ENCODE measurements around the gene WDR88.

WDR88 gene

GRCh38 chr19:33124207-33125098 is 7.5 kb upstream of the WDR88 start:
- TF ChIP-seq FOXP2 (optimal IDR thresholded peaks at IDR 0.05; ENCODE audit: borderline replicate concordance, extremely low read depth, extremely low read length, insufficient read depth), result no peak
- TF ChIP-seq POLR2AphosphoS5 (IDR thresholded peaks at IDR 0.05; ENCODE audit: low read depth, low read length), result no peak

- TF ChIP-seq POLR2AphosphoS5 (IDR thresholded peaks at IDR 0.05; ENCODE audit: low read depth, low read length), result no peak
- TF ChIP-seq FOXP2 (optimal IDR thresholded peaks at IDR 0.05; ENCODE audit: borderline replicate concordance, extremely low read depth, extremely low read length, insufficient read depth), result no peak
- TF ChIP-seq SIN3A (IDR thresholded peaks at IDR 0.05; ENCODE audit: borderline replicate concordance, insufficient read depth, low read length), result no peak
- no peak for TF ChIP-seq TAF1 (IDR thresholded peaks at IDR 0.05; ENCODE audit: borderline replicate concordance, insufficient read depth, low read length)
- no peak for TF ChIP-seq REST (IDR thresholded peaks at IDR 0.05; ENCODE audit: insufficient read depth in 1 of 2, low read depth in 2 of 2, low read length in 2 of 2)
Measured at GRCh38 chr19:33125929-33126388, 6.0 kb upstream of the WDR88 start.

- no peak for TF ChIP-seq FOXP2 (optimal IDR thresholded peaks at IDR 0.05; ENCODE audit: borderline replicate concordance, extremely low read depth, extremely low read length, insufficient read depth)
- no peak for TF ChIP-seq SIN3A (IDR thresholded peaks at IDR 0.05; ENCODE audit: borderline replicate concordance, insufficient read depth, low read length)
- TF ChIP-seq REST (IDR thresholded peaks at IDR 0.05; ENCODE audit: insufficient read depth in 1 of 2, low read depth in 2 of 2, low read length in 2 of 2), result no peak
- TF ChIP-seq POLR2AphosphoS5 (IDR thresholded peaks at IDR 0.05; ENCODE audit: low read depth, low read length), result no peak
- no peak for TF ChIP-seq TAF1 (IDR thresholded peaks at IDR 0.05; ENCODE audit: borderline replicate concordance, insufficient read depth, low read length)
Measured at GRCh38 chr19:33129901-33130300, 2.0 kb upstream of the WDR88 start.

- TF ChIP-seq TAF1 (IDR thresholded peaks at IDR 0.05; ENCODE audit: borderline replicate concordance, insufficient read depth, low read length) (no peak), SIN3A (IDR thresholded peaks at IDR 0.05; ENCODE audit: borderline replicate concordance, insufficient read depth, low read length) (no peak), FOXP2 (optimal IDR thresholded peaks at IDR 0.05; ENCODE audit: borderline replicate concordance, extremely low read depth, extremely low read length, insufficient read depth) (no peak), POLR2AphosphoS5 (IDR thresholded peaks at IDR 0.05; ENCODE audit: low read depth, low read length) (no peak), REST (IDR thresholded peaks at IDR 0.05; ENCODE audit: insufficient read depth in 1 of 2, low read depth in 2 of 2, low read length in 2 of 2) (no peak)
Measured at GRCh38 chr19:33130433-33130832, 1.5 kb upstream of the WDR88 start.

GRCh38 chr19:33132425-33132824 is 511 bp downstream of the WDR88 start:
- TF ChIP-seq REST (IDR thresholded peaks at IDR 0.05; ENCODE audit: insufficient read depth in 1 of 2, low read depth in 2 of 2, low read length in 2 of 2) (no peak), SIN3A (IDR thresholded peaks at IDR 0.05; ENCODE audit: borderline replicate concordance, insufficient read depth, low read length) (no peak), FOXP2 (optimal IDR thresholded peaks at IDR 0.05; ENCODE audit: borderline replicate concordance, extremely low read depth, extremely low read length, insufficient read depth) (no peak), TAF1 (IDR thresholded peaks at IDR 0.05; ENCODE audit: borderline replicate concordance, insufficient read depth, low read length) (no peak), POLR2AphosphoS5 (IDR thresholded peaks at IDR 0.05; ENCODE audit: low read depth, low read length) (no peak)
